ENCODE results near the gene GBX2.

Gene GBX2

DNA sequence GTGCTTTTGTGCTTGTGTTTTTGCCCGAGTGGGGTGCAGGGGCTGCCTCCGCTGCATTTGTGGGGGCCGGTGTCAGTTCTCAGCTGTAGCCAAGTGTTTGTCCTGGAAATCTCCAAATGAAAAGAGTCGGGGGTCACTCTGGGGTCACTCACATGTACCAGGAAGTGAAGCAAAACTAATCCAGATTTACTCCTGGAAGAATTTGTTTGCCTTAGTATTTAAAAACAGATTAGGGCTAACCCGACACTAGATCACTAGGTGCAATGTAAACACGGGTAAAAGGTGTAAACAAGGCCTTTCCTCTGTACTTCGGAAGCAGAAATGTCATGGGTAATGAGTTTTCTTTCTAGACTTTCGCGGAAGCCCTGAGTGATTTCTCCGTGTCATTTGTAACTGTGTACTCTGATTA is 50.3 kb downstream of the GBX2 start:
- no peak for DNase-seq (ENCODE audit: low spot score)

- DNase-seq (ENCODE audit: low spot score), result no peak
Observed at GRCh38 chr2:236117401-236117800, 50.8 kb downstream of the GBX2 start.
